HG02588 (cell line): ENCODE results near the gene DOP1A.

Experiments used
- ATAC-seq: cut with Tn5 transposase; IDR thresholded peaks from one replicate; pipeline ENCODE4 v1.9.1; 2021; ENCODE audit warnings: mild to moderate bottlenecking, moderate library complexity; ENCODE audit not compliant: unreplicated experiment

Gene DOP1A

GRCh38 chr6:83073615-83074014 lies 6.1 kb downstream of the DOP1A start:
- no peak for ATAC-seq

- ATAC-seq = no peak
These were observed 16.0 kb downstream of the DOP1A start for GRCh38 chr6:83083476-83083875.

GRCh38 chr6:83086751-83087150 lies 19.3 kb downstream of the DOP1A start:
- ATAC-seq = peak; percentile 98

GRCh38 chr6:83092756-83093399 lies 25.4 kb downstream of the DOP1A start:
- no peak for ATAC-seq

GRCh38 chr6:83096791-83097190 lies 29.3 kb downstream of the DOP1A start:
- ATAC-seq = no peak

GRCh38 chr6:83097204-83097603 lies 29.7 kb downstream of the DOP1A start:
- ATAC-seq = no peak

GRCh38 chr6:83097675-83098074 lies 30.2 kb downstream of the DOP1A start:
- ATAC-seq = no peak

GRCh38 chr6:83098589-83098988 lies 31.1 kb downstream of the DOP1A start:
- ATAC-seq = no peak

GRCh38 chr6:83108378-83108777 lies 40.9 kb downstream of the DOP1A start:
- ATAC-seq = no peak

GRCh38 chr6:83113258-83113657 lies 45.8 kb downstream of the DOP1A start:
- no peak for ATAC-seq

- no peak for ATAC-seq
These were observed 46.7 kb downstream of the DOP1A start for GRCh38 chr6:83114164-83114563.

GRCh38 chr6:83117802-83118201 lies 50.3 kb downstream of the DOP1A start:
- no peak for ATAC-seq

- ATAC-seq = no peak
These were observed 52.4 kb downstream of the DOP1A start for GRCh38 chr6:83119742-83120300.

GRCh38 chr6:83124553-83124952 lies 57.1 kb downstream of the DOP1A start:
- ATAC-seq = no peak

GRCh38 chr6:83125425-83125824 lies 58.0 kb downstream of the DOP1A start:
- ATAC-seq = no peak

GRCh38 chr6:83126223-83126622 lies 58.8 kb downstream of the DOP1A start:
- no peak for ATAC-seq

- no peak for ATAC-seq
These were observed 59.3 kb downstream of the DOP1A start for GRCh38 chr6:83126807-83127206.

GRCh38 chr6:83127258-83127657 lies 59.8 kb downstream of the DOP1A start:
- no peak for ATAC-seq

GRCh38 chr6:83127976-83128375 lies 60.5 kb downstream of the DOP1A start:
- no peak for ATAC-seq

- no peak for ATAC-seq
These were observed 64.7 kb downstream of the DOP1A start for GRCh38 chr6:83132121-83132520.

- no peak for ATAC-seq
These were observed 70.7 kb downstream of the DOP1A start for GRCh38 chr6:83138118-83138722.

- ATAC-seq = no peak
These were observed 71.3 kb downstream of the DOP1A start for GRCh38 chr6:83138758-83139157.

GRCh38 chr6:83151114-83151513 lies 83.6 kb downstream of the DOP1A start:
- ATAC-seq = no peak
